Fibroblast of mammary gland (primary cell): Measurements from ENCODE around the gene FCMR.

Experiments
- DNase-seq: peaks from one replicate; pipeline ENCODE4 v3.0.0-alpha.2; 2010; ENCODE audit warnings: low read depth
- H3K4me3 ChIP-seq: 2 replicates; pipeline ENCODE4 v1.5.1; 2011; ENCODE audit warnings: low read depth, mild to moderate bottlenecking, low read length, moderate library complexity; ENCODE audit not compliant: control insufficient read depth
- TF ChIP-seq, protein P1 (sequence below): conservative IDR thresholded peaks from 2 replicates; pipeline ENCODE4 v1.5.1; 2011; ENCODE audit warnings: low read depth, low read length, inconsistent platforms; ENCODE audit not compliant: control insufficient read depth, insufficient read depth

The FCMR gene

GRCh38 chr1:206896261-206896660, 25.5 kb downstream of the FCMR start:
- no peak overlapping the region for H3K4me3 ChIP-seq
- no peak for DNase-seq
- TF ChIP-seq, protein P1, sequence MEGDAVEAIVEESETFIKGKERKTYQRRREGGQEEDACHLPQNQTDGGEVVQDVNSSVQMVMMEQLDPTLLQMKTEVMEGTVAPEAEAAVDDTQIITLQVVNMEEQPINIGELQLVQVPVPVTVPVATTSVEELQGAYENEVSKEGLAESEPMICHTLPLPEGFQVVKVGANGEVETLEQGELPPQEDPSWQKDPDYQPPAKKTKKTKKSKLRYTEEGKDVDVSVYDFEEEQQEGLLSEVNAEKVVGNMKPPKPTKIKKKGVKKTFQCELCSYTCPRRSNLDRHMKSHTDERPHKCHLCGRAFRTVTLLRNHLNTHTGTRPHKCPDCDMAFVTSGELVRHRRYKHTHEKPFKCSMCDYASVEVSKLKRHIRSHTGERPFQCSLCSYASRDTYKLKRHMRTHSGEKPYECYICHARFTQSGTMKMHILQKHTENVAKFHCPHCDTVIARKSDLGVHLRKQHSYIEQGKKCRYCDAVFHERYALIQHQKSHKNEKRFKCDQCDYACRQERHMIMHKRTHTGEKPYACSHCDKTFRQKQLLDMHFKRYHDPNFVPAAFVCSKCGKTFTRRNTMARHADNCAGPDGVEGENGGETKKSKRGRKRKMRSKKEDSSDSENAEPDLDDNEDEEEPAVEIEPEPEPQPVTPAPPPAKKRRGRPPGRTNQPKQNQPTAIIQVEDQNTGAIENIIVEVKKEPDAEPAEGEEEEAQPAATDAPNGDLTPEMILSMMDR = no peak

- DNase-seq = peak; percentile 84
- TF ChIP-seq, protein P1 = no peak
- H3K4me3 ChIP-seq = no peak overlapping the region
Observed at GRCh38 chr1:206895837-206896242, 25.9 kb downstream of the FCMR start.

- no peak overlapping the region for H3K4me3 ChIP-seq
- DNase-seq = no peak
- TF ChIP-seq, protein P1 = no peak
Observed at GRCh38 chr1:206895325-206895724, 26.4 kb downstream of the FCMR start.

DNA sequence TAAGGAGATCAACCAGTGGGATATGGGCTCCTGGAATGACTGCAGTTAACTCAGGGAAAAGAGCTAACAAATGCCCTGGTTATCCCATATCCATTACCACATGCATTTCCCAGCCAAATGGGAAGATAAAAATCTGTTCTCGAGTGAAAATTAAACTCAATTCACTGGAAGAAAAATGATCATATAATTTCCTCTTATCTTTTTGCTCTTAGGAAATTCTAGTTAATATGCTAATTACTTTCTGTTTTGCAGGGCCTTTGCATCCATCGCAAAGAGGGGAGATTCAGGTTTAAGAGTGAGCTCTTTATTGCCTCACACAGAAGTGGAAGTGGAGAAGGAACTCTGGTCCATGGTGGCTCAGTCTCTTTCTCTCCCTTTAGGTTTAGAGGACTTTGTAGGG, 28.4 kb downstream of the FCMR start:
- H3K4me3 ChIP-seq = no peak overlapping the region
- TF ChIP-seq, protein P1 = no peak
- no peak for DNase-seq

DNA sequence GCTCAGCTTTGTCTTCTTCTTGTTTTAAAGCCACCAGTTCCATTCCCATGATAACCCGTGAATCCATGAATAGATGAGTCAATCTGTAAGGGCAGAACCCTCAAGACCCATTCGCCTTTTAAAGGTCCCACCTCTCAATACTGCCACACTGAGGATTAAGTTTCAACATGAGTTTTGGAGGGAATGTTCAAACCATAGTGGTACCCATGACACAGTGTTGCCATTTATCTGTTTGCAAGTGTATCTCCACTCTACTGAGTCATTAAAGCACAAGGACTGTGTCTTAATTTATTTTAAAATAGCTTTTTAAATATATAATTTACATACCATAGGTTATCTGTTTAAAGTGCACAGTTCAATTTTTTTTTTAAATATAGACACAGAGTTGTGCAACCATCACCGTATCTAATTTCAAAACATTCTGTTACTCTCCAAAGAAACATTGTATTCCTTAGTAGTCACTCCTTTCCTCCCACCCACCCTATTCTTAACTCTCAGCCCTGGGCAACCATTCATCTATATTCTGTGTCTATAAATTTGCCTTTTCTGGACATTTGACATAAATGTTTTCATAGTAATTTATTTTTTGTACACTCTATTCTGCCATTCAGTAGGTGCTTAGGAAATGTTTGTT, 29.3 kb downstream of the FCMR start:
- H3K4me3 ChIP-seq = no peak overlapping the region
- peak; percentile 80 for DNase-seq
- TF ChIP-seq, protein P1 = no peak

DNA sequence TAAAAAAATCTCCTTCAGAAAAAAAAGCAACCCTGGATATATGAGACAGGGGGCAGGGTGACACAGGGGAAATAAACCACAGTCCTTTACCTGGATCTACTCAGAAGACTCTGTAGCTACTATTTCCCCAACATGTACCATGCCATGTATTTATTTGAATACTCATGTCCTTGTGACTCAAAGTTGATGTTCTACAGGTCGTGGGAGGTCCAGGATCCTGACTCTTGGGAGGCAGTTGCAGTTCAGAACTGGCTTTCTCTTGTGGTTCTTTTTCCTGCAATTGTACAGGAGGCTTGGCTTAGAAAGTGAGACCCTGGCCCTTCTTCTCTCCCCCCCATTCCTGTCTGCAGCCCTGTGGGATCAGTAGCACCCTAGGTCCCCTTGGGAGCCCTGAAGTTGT, 30.3 kb downstream of the FCMR start:
- peak; percentile 72 for DNase-seq
- TF ChIP-seq, protein P1 = no peak

More for the DNA sequence above, 30.3 kb downstream of the FCMR start:
- H3K4me3 ChIP-seq = no peak overlapping the region
